Measurements from ENCODE around the gene SLC22A14.

DNA sequence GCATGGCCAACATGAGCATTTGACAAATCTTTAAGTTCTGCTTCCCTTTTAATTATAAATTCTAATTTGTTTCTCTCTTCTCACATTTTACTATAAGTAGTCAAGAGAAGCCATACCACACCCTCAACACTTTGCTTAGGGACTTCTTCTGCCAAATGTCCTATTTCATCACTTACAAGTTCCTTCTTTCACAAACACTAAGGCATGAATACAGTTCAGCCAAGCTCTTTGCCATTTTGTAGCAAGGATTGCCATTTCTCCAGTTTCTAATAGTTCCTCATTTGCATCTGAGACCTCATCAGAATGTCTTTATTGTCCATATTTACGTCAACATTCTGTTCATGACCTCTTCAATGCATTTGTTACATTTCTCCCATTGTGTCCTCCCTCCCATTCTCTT, 29.4 kb downstream of the SLC22A14 start:
- TF ChIP-seq, protein P1, sequence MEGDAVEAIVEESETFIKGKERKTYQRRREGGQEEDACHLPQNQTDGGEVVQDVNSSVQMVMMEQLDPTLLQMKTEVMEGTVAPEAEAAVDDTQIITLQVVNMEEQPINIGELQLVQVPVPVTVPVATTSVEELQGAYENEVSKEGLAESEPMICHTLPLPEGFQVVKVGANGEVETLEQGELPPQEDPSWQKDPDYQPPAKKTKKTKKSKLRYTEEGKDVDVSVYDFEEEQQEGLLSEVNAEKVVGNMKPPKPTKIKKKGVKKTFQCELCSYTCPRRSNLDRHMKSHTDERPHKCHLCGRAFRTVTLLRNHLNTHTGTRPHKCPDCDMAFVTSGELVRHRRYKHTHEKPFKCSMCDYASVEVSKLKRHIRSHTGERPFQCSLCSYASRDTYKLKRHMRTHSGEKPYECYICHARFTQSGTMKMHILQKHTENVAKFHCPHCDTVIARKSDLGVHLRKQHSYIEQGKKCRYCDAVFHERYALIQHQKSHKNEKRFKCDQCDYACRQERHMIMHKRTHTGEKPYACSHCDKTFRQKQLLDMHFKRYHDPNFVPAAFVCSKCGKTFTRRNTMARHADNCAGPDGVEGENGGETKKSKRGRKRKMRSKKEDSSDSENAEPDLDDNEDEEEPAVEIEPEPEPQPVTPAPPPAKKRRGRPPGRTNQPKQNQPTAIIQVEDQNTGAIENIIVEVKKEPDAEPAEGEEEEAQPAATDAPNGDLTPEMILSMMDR (IDR thresholded peaks at IDR 0.05) = no peak
- TF ChIP-seq POLR2A (IDR thresholded peaks at IDR 0.05) = no peak
